AG09309 (cell line): ENCODE data around the gene WFDC10B.

Source experiments
- DNase-seq: peaks from one replicate; pipeline ENCODE4 v3.0.0-alpha.2; 2010; ENCODE audit warnings: low read depth
- H3K4me3 ChIP-seq: 2 replicates; pipeline ENCODE4 v1.5.1; 2011; ENCODE audit warnings: mild to moderate bottlenecking, low read depth, low read length, moderate library complexity; ENCODE audit not compliant: control insufficient read depth
- TF ChIP-seq, protein P1 (sequence below): IDR thresholded peaks from 2 replicates; pipeline ENCODE4 v1.5.1; 2011; ENCODE audit warnings: mild to moderate bottlenecking, low read depth, low read length, inconsistent platforms; ENCODE audit not compliant: insufficient read depth, control insufficient read depth; ENCODE audit errors: missing control alignments

The WFDC10B gene

GRCh38 chr20:45704969-45705637 lies at the start of gene WFDC10B:
WFDC10B (minus strand) TSS chr20:45705019; CDS start chr20:45685992, 19,027 bp downstream.
- no peak within 1 kb of the TSS for H3K4me3 ChIP-seq
- no peak for DNase-seq
- TF ChIP-seq, protein P1, sequence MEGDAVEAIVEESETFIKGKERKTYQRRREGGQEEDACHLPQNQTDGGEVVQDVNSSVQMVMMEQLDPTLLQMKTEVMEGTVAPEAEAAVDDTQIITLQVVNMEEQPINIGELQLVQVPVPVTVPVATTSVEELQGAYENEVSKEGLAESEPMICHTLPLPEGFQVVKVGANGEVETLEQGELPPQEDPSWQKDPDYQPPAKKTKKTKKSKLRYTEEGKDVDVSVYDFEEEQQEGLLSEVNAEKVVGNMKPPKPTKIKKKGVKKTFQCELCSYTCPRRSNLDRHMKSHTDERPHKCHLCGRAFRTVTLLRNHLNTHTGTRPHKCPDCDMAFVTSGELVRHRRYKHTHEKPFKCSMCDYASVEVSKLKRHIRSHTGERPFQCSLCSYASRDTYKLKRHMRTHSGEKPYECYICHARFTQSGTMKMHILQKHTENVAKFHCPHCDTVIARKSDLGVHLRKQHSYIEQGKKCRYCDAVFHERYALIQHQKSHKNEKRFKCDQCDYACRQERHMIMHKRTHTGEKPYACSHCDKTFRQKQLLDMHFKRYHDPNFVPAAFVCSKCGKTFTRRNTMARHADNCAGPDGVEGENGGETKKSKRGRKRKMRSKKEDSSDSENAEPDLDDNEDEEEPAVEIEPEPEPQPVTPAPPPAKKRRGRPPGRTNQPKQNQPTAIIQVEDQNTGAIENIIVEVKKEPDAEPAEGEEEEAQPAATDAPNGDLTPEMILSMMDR, result no peak

- TF ChIP-seq, protein P1, result no peak
- DNase-seq, result peak; percentile 8
- no peak overlapping the region for H3K4me3 ChIP-seq
These were observed 47.9 kb upstream of the WFDC10B start for GRCh38 chr20:45752746-45753145.

- no peak for DNase-seq
- H3K4me3 ChIP-seq, result no peak overlapping the region
- TF ChIP-seq, protein P1, result no peak
These were observed 46.9 kb upstream of the WFDC10B start for GRCh38 chr20:45751721-45752120.

DNA sequence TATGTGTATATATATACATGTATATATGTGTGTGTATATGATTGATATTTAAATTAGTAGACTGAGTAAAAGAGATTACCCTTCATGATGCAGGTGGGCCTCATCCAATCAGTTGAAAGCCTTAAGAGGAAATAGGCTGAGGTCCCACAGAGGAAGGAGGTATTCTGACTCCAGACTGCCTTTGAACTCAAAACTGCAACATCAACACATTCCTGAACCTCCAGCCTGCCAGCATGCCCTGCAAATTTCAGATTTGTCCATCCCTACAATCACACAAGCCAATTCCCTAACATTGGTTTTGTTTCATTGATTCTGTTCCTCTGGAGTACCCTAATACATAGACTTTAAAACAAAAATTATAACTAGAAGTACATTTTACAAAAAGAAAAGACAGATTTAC lies 40.2 kb upstream of the WFDC10B start:
- no peak for DNase-seq
- H3K4me3 ChIP-seq, result no peak overlapping the region
- TF ChIP-seq, protein P1, result no peak

- H3K4me3 ChIP-seq, result no peak overlapping the region
- TF ChIP-seq, protein P1, result no peak
- no peak for DNase-seq
These were observed 37.8 kb upstream of the WFDC10B start for GRCh38 chr20:45742596-45742995.

- TF ChIP-seq, protein P1, result no peak
- DNase-seq, result no peak
- H3K4me3 ChIP-seq, result no peak overlapping the region
These were observed 31.2 kb upstream of the WFDC10B start for GRCh38 chr20:45735988-45736387.
